Tibial nerve (tissue), 4 donors: ENCODE data around the gene CTNNA2. TPM values are rescaled to one million over a fixed set of nuclear protein-coding genes. Genes with fewer than 3 reads are reported as not detected.

Experiments used
- DNase-seq, 2 donors: peaks; one replicate each; pipeline ENCODE4 v3.0.0-alpha.2; 2019; ENCODE audit warnings: low spot score in 2 of 2
- H3K27ac ChIP-seq, 4 donors: fragments of 200-600 bp; sonication (generic) in 3 of 4; one replicate each; pipeline ENCODE4 v1.5.1; 2017 to 2019; ENCODE audit warnings: mild to moderate bottlenecking in 1 of 4
- H3K27me3 ChIP-seq, 2 donors: fragments of 200-600 bp; sonication (generic) in 1 of 2; one replicate each; pipeline versions ENCODE4 v1.5.1 to v1.6.0; 2017 to 2019
- H3K36me3 ChIP-seq, 3 donors: fragments of 200-600 bp; sonication (generic); one replicate each; pipeline ENCODE4 v1.5.1; 2018 to 2019
- H3K4me1 ChIP-seq, 4 donors: fragments of 200-600 bp; sonication (generic) in 3 of 4; one replicate each; pipeline ENCODE4 v1.5.1; 2017 to 2019
- H3K4me3 ChIP-seq, 4 donors: fragments of 200-600 bp; sonication (generic) in 3 of 4; one replicate each; pipeline ENCODE4 v1.5.1; 2017 to 2019; ENCODE audit warnings: mild to moderate bottlenecking in 1 of 4, moderate library complexity in 1 of 4
- H3K9me3 ChIP-seq, 4 donors: fragments of 200-600 bp; sonication (generic) in 3 of 4; one replicate each; pipeline ENCODE4 v1.5.1; 2017 to 2019
- EP300 ChIP-seq, 2 donors: sonication (generic); formaldehyde crosslinking; IDR thresholded peaks; one replicate each; pipeline ENCODE4 v1.6.1; 2017; ENCODE audit warnings: antibody characterized with exemption in 2 of 2, mild to moderate bottlenecking in 1 of 2
- POLR2A ChIP-seq, 2 donors: fragments of 450-650 bp; IDR thresholded peaks; one replicate each; pipeline ENCODE4 v1.6.1; 2017; ENCODE audit warnings: antibody characterized with exemption in 2 of 2, mild to moderate bottlenecking in 2 of 2, moderate library complexity in 2 of 2
- WGBS, 2 donors: methylation state at CpG; one replicate each; pipeline ENCODE4 v1.1.5; 2018; 5-methylcytosine and 5-hydroxymethylcytosine counted together
- total RNA-seq, 4 donors: library from RNA; depleted of rRNA; stranded (reverse); fragments of >200 nt; gene quantifications; one replicate each; pipeline ENCODE4 v1.1.0, GENCODE V29; 2016
- TF ChIP-seq, protein P1 (sequence below), 5 experiments: fragments of 200-600 bp in 3 of 5; fragments of 450-650 bp in 2 of 5; sonication (generic) in 3 of 5; IDR thresholded peaks; one replicate each; pipeline ENCODE4 v1.5.1; 2016 to 2019; ENCODE audit warnings: antibody characterized with exemption in 5 of 5, mild to moderate bottlenecking in 3 of 5, moderate library complexity in 2 of 5

Gene CTNNA2
- total RNA-seq, 4 donors from 2014 or later: 0.39 to 3.3 (median 0.75) TPM

DNA sequence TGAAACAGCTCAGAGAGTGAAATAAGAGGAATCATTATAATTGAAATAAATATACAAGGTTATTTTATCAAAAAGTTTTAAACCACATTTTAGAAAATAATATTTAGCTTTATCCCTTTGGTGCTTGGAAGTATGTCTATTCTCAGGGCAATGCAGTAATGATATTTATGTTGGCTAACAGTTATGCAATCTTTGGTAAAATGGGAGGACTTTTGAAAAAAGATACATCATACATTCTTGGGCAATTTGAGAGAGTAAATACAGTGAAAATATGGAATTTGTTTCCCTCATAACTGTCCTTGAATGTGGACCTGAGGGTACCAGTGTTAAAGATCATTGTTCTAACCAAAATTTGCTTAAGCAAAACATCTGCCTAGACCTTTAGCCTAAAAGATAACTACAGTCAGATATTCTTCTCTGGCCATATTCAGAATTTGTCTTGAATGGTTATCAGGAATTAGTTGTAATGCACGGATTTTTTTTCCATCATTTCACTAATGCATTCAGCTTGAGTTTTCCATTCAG, 654.5 kb downstream of the CTNNA2 start:
- 45 to 46% methylated on average over 1 of the region's 1 CpG for WGBS, 2 donors
- H3K27me3 ChIP-seq: no peaks in the 10 kb centered on the region
- no peak overlapping the region for H3K27ac ChIP-seq
- no peak for DNase-seq
- H3K4me1 ChIP-seq: no peaks in the 10 kb centered on the region
- TF ChIP-seq, protein P1, sequence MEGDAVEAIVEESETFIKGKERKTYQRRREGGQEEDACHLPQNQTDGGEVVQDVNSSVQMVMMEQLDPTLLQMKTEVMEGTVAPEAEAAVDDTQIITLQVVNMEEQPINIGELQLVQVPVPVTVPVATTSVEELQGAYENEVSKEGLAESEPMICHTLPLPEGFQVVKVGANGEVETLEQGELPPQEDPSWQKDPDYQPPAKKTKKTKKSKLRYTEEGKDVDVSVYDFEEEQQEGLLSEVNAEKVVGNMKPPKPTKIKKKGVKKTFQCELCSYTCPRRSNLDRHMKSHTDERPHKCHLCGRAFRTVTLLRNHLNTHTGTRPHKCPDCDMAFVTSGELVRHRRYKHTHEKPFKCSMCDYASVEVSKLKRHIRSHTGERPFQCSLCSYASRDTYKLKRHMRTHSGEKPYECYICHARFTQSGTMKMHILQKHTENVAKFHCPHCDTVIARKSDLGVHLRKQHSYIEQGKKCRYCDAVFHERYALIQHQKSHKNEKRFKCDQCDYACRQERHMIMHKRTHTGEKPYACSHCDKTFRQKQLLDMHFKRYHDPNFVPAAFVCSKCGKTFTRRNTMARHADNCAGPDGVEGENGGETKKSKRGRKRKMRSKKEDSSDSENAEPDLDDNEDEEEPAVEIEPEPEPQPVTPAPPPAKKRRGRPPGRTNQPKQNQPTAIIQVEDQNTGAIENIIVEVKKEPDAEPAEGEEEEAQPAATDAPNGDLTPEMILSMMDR (IDR thresholded peaks at IDR 0.05): no peak
- TF ChIP-seq POLR2A (IDR thresholded peaks at IDR 0.05) (no peak), EP300 (IDR thresholded peaks at IDR 0.05) (no peak)
- H3K9me3 ChIP-seq: no peaks in the 10 kb centered on the region
- H3K36me3 ChIP-seq: no peaks in the 10 kb centered on the region
- H3K4me3 ChIP-seq: no peak overlapping the region

DNA sequence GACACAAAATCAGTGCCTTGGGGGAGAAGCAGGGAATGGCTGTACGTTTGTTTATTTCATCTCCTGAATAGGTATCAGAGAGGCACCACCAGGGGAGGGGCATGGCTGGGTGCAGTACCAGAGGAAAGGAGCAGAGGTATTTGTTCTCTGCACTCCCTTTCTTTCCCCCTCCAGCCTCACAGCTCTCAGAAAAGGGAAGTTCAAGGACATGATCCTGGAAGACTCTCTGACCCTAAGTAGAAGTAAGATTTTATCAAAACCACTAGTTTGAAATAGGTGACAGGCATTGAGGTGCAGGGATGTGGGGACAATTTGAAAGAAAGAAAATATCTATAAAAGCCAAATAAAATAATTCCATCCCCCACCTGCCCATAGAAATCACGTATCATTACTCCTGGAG, 655.2 kb downstream of the CTNNA2 start:
- TF ChIP-seq, protein P1 (IDR thresholded peaks at IDR 0.05): no peak
- TF ChIP-seq EP300 (IDR thresholded peaks at IDR 0.05) (no peak), POLR2A (IDR thresholded peaks at IDR 0.05) (no peak)
- Histone ChIP-seq H3K27ac (no peak overlapping the region), H3K4me1 (no peaks in the 10 kb centered on the region), H3K9me3 (no peaks in the 10 kb centered on the region), H3K36me3 (no peaks in the 10 kb centered on the region), H3K4me3 (no peak overlapping the region), H3K27me3 (no peaks in the 10 kb centered on the region)
- WGBS, 2 donors: 29 to 40% methylated on average over 2 of the region's 2 CpGs
- DNase-seq: no peak

DNA sequence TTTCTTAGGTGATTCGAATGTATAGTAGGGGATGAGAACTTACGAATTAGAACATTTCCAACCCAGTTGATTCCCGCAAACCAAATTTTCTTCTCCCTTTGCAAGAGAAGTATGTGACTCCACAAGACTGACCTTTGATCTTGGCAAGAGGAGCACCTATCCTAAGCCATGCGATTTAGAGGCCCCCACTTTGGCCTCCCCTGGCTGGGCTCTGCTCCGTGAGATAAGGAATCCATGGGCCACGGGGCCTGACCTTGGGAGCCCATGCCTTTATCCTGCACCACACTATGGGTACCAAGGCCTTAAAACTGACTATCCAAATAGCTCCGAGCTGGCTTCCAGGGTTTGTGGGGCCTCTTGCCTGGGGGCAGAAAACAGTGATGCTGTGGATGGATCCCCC, 656.0 kb downstream of the CTNNA2 start:
- Histone ChIP-seq H3K36me3 (no peaks in the 10 kb centered on the region), H3K4me1 (no peaks in the 10 kb centered on the region), H3K4me3 (no peak overlapping the region), H3K27me3 (no peaks in the 10 kb centered on the region), H3K9me3 (no peaks in the 10 kb centered on the region), H3K27ac (no peak overlapping the region)
- no peak for DNase-seq
- TF ChIP-seq, protein P1 (IDR thresholded peaks at IDR 0.05): no peak
- TF ChIP-seq EP300 (IDR thresholded peaks at IDR 0.05) (no peak), POLR2A (IDR thresholded peaks at IDR 0.05) (no peak)
- WGBS, 2 donors: 92 to 97% methylated on average over 7 of the region's 7 CpGs

DNA sequence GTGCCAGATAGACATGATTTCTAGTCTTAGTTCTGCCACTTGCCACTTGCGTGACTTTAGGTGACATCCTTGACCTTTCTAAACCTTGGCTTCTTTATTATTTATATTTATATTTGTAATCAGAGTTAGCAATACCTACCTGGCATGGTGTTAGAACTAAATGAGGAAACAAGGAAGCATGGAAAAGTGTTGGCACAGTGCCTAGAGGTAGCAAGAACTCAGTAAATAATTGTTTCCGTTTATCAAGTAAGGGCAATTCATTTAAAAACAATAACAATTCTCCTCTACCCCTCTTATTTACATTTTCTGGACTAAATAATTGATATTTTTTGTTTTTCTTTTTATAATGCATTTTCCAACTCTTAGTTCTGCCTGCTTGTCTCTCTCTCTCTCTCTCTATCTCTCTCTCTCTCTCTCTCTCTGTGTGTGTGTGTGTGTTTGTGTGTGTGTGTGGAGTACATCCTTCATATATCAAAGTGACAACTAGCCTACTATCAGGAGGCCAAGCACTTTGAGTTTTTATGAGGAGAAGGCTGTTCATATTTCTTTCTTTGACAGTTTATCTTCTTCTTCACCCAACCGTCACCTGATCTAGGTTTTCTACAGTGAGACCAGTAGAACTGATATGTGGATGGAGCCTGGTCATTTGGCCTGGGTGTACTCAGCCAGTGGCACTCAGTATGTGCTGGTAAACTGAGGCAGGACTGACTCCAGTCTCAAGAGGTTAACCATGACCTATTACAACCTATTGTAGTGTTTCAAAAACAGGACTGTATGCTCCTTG, 657.2 kb downstream of the CTNNA2 start:
- 65 to 83% methylated on average over 3 of the region's 3 CpGs for WGBS, 2 donors
- H3K4me3 ChIP-seq: no peak overlapping the region
- no peak for TF ChIP-seq EP300 (IDR thresholded peaks at IDR 0.05)
- no peak for TF ChIP-seq POLR2A (IDR thresholded peaks at IDR 0.05)
- TF ChIP-seq, protein P1 (IDR thresholded peaks at IDR 0.05): no peak
- H3K4me1 ChIP-seq: no peaks in the 10 kb centered on the region
- H3K27me3 ChIP-seq: no peaks in the 10 kb centered on the region
- H3K36me3 ChIP-seq: no peaks in the 10 kb centered on the region
- no peaks in the 10 kb centered on the region for H3K9me3 ChIP-seq
- H3K27ac ChIP-seq: no peak overlapping the region
- no peak for DNase-seq

DNA sequence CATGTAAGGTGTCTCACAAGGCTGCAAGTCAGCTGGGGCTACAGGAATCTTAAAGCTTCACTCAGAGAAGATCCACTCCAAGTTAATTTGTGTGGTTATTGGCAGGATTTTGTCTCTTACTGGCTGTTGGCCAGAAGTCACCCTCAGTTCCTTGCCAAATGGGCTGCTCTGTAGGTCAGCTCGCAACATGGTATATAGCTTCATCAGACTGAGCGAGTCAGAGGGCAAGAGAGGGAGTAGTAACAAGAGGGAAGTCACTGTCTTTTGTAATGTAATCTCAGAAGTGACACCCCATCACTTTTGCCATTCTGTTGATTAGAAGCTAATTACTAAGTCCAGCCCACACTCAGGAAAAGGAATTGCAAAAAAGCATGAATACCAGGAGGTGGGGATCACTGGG, 672.2 kb downstream of the CTNNA2 start:
- 37 to 41% methylated on average over 2 of the region's 2 CpGs for WGBS, 2 donors
- Histone ChIP-seq H3K4me3 (no peak overlapping the region), H3K27me3 (no peaks in the 10 kb centered on the region), H3K9me3 (peaks cover 0 to 17% (median 1%) of the 10 kb centered on the region in 4 donors), H3K4me1 (no peaks in the 10 kb centered on the region), H3K36me3 (no peaks in the 10 kb centered on the region), H3K27ac (no peak overlapping the region)
- TF ChIP-seq EP300 (IDR thresholded peaks at IDR 0.05) (no peak), POLR2A (IDR thresholded peaks at IDR 0.05) (no peak)
- TF ChIP-seq, protein P1 (IDR thresholded peaks at IDR 0.05): no peak
- DNase-seq: no peak
